GM12865 (cell line): Measurements from ENCODE around the gene RAB44.

Source experiments
- DNase-seq: peaks from one replicate; pipeline ENCODE4 v3.0.0; 2010; ENCODE audit warnings: low read depth
- H3K4me3 ChIP-seq: 2 replicates; pipeline ENCODE4 v1.5.1; 2011; ENCODE audit warnings: mild to moderate bottlenecking, low read depth, low read length, control low read depth
- CTCF ChIP-seq: IDR thresholded peaks from 2 replicates; pipeline ENCODE4 v1.5.1; 2011; ENCODE audit warnings: low read length, control low read depth, low read depth, inconsistent platforms; ENCODE audit not compliant: insufficient read depth; ENCODE audit errors: missing control alignments

RAB44 gene

GRCh38 chr6:36752187-36752885, 54.7 kb downstream of the RAB44 start:
- H3K4me3 ChIP-seq = no peak overlapping the region
- no peak for TF ChIP-seq CTCF
- DNase-seq = peak; percentile 36

DNA sequence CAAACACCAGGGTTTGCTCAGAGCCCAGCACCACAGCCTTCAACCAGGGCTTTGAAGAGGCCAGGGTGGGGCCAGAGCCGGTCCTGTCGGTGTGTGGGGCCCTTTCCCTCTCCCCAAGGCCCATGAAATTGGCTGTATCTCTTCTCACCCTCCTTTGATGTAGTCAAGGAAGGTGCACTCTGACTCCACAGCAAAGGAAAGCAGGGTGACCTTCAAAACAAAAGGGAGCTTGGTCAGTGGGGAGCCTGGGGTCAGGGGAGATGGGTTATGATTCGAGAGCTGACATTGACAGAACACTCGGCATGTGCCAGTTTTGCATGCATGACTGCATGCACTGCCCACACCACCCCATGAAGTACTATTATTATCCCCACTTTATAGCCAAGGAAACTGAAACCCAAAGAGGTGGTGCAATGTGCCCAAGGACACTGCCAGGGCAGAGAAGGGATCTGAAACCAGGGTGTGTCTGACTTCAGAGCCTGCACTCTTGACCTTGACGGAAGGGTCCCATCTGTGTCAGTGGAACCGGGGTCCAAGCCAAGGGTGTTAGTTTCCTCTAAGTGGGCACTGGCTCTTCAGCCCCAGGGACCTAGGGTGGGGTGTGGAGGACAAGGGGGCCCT, 55.4 kb downstream of the RAB44 start:
- no peak for TF ChIP-seq CTCF
- peak; percentile 87 for DNase-seq
- peak overlapping the region; percentile 75; the same call in 1 of the 2 replicates for H3K4me3 ChIP-seq

DNA sequence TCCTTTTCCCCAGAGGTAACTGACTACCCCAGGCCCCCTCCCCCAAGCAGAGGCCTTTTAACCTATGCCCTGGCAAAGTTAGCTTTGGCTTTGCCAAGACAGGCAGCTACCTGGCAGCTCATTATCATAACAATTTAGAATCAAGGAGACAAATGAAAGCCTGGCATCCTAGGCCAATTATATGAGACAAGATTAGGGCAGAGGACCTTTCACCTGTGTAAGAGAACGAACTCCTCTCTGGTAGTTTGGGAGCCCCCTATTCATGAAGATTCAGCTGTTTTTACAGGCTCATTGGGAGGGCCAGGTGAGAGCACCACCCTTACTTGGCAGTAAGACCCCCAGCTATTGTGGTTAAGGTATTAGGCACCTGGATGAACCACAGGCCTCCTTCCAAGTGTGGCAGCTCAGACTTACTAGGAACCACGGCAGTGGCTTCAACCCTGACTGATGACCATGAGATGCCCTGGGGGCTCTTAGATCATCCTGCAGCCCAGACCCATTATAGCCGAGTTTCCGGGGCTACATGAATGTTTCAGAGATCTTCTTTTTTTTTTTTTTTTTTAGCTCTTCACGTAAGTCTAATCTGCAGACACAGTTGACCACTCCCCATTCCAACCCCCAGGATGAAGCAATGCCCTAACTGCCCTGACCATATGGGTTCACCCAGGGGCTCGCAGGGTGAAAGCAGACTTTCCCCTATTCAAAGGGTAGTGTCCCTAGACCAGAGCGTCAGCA, 56.2 kb downstream of the RAB44 start:
- TF ChIP-seq CTCF = no peak
- DNase-seq = peak; percentile 35
- peak overlapping the region; percentile 75 for H3K4me3 ChIP-seq

GRCh38 chr6:36754582-36755434, 57.2 kb downstream of the RAB44 start:
- H3K4me3 ChIP-seq = peak overlapping the region; percentile 75
- TF ChIP-seq CTCF = no peak
- peak; percentile 39 for DNase-seq

- no peak for TF ChIP-seq CTCF
- peak overlapping the region; percentile 75 for H3K4me3 ChIP-seq
- DNase-seq = peak; percentile 92
These were observed 58.1 kb downstream of the RAB44 start for GRCh38 chr6:36755435-36756348.
